Parathyroid adenoma (tissue), 2 donors: ENCODE results near the gene MED13L.

Experiments
- H2AFZ ChIP-seq: fragments of 300-600 bp; sonication (generic); one replicate; pipeline ENCODE4 v1.7.0; 2017; ENCODE audit warnings: antibody characterized with exemption, mild to moderate bottlenecking
- H3K27ac ChIP-seq: fragments of 300-600 bp; sonication (generic); one replicate; pipeline ENCODE4 v1.7.0; 2017
- H3K27me3 ChIP-seq: fragments of 300-600 bp; sonication (generic); one replicate; pipeline ENCODE4 v1.7.0; 2017; ENCODE audit warnings: low read length; ENCODE audit not compliant: control insufficient read depth, insufficient read depth
- H3K36me3 ChIP-seq: fragments of 300-600 bp; sonication (generic); one replicate; pipeline ENCODE4 v1.7.0; 2017; ENCODE audit warnings: low read length; ENCODE audit not compliant: control insufficient read depth, insufficient read depth
- H3K4me1 ChIP-seq: fragments of 300-600 bp; sonication (generic); one replicate; pipeline ENCODE4 v1.7.0; 2017; ENCODE audit warnings: control low read depth
- H3K4me2 ChIP-seq: fragments of 300-600 bp; sonication (generic); one replicate; pipeline ENCODE4 v1.7.0; 2017; ENCODE audit warnings: low read length
- H3K4me3 ChIP-seq: fragments of 300-600 bp; sonication (generic); one replicate; pipeline ENCODE4 v1.7.0; 2017; ENCODE audit warnings: low read depth, low read length
- H3K79me2 ChIP-seq: fragments of 300-600 bp; sonication (generic); one replicate; pipeline ENCODE4 v1.7.0; 2017; ENCODE audit warnings: control low read depth
- H3K9ac ChIP-seq: fragments of 300-600 bp; sonication (generic); one replicate; pipeline ENCODE4 v1.7.0; 2017; ENCODE audit warnings: mild to moderate bottlenecking
- H3K9me3 ChIP-seq: fragments of 300-600 bp; sonication (generic); one replicate; pipeline ENCODE4 v1.7.0; 2017; ENCODE audit warnings: low read length; ENCODE audit not compliant: control insufficient read depth
- CTCF ChIP-seq: fragments of 300-600 bp; sonication (generic); IDR thresholded peaks from one replicate; pipeline ENCODE4 v1.7.0; 2017; ENCODE audit warnings: antibody characterized with exemption, mild to moderate bottlenecking
- donor health status: primary hyperparathyroidism.

MED13L gene

GRCh38 chr12:116104167-116104767 lies 173.2 kb downstream of the MED13L start:
- H3K27ac ChIP-seq, result no peak overlapping the region
- peaks cover 6% of the 10 kb centered on the region for H3K4me1 ChIP-seq
- H3K36me3 ChIP-seq, result no peaks in the 10 kb centered on the region
- no peaks in the 10 kb centered on the region for H3K9me3 ChIP-seq
- H3K4me2 ChIP-seq, result no peak overlapping the region
- no peaks in the 10 kb centered on the region for H3K27me3 ChIP-seq
- TF ChIP-seq CTCF, result no peak
- no peak overlapping the region for H2AFZ ChIP-seq
- H3K79me2 ChIP-seq, result peaks cover 14% of the 10 kb centered on the region
- H3K4me3 ChIP-seq, result no peak overlapping the region
- H3K9ac ChIP-seq, result no peak overlapping the region

- peaks cover 11% of the 10 kb centered on the region for H3K4me1 ChIP-seq
These were observed 175.5 kb downstream of the MED13L start for GRCh38 chr12:116101991-116102390.

GRCh38 chr12:116099652-116100432 lies 177.7 kb downstream of the MED13L start:
- Histone ChIP-seq H3K9ac (no peak overlapping the region), H3K36me3 (no peaks in the 10 kb centered on the region), H3K27ac (no peak overlapping the region), H3K27me3 (no peaks in the 10 kb centered on the region), H3K79me2 (peaks cover 8% of the 10 kb centered on the region), H3K4me3 (no peak overlapping the region), H3K4me1 (peaks cover 11% of the 10 kb centered on the region), H3K9me3 (no peaks in the 10 kb centered on the region), H3K4me2 (no peak overlapping the region), H2AFZ (no peak overlapping the region)
- no peak for TF ChIP-seq CTCF

More at GRCh38 chr12:116101991-116102390, 175.5 kb downstream of the MED13L start:
- Histone ChIP-seq H3K4me2 (no peak overlapping the region), H3K9me3 (no peaks in the 10 kb centered on the region), H3K27me3 (no peaks in the 10 kb centered on the region), H3K79me2 (peaks cover 11% of the 10 kb centered on the region), H2AFZ (no peak overlapping the region), H3K9ac (no peak overlapping the region), H3K4me3 (no peak overlapping the region), H3K27ac (no peak overlapping the region), H3K36me3 (no peaks in the 10 kb centered on the region)
- TF ChIP-seq CTCF, result no peak

GRCh38 chr12:116096874-116097273 lies 180.6 kb downstream of the MED13L start:
- H3K4me1 ChIP-seq, result peaks cover 11% of the 10 kb centered on the region
- H3K79me2 ChIP-seq, result peaks cover 12% of the 10 kb centered on the region
- H3K27me3 ChIP-seq, result no peaks in the 10 kb centered on the region
- H3K9ac ChIP-seq, result no peak overlapping the region
- H2AFZ ChIP-seq, result no peak overlapping the region
- H3K9me3 ChIP-seq, result no peaks in the 10 kb centered on the region
- H3K4me3 ChIP-seq, result no peak overlapping the region
- no peak for TF ChIP-seq CTCF
- H3K27ac ChIP-seq, result no peak overlapping the region
- no peak overlapping the region for H3K4me2 ChIP-seq
- H3K36me3 ChIP-seq, result no peaks in the 10 kb centered on the region
